Neural crest cell (in vitro differentiated cells): Measurements from ENCODE around the gene CTDSP1. TPM values are rescaled to one million over a fixed set of nuclear protein-coding genes. Genes with fewer than 3 reads are reported as not detected.

Source experiments
- DNase-seq: peaks from one replicate; pipeline ENCODE4 v3.0.0; 2021; ENCODE audit warnings: low read depth, mixed read lengths, low spot score
- H3K27ac Mint-ChIP-seq: one replicate; pipeline ENCODE4 v1.8.0; 2021; ENCODE audit warnings: mild to moderate bottlenecking, mixed read lengths; ENCODE audit not compliant: unreplicated experiment
- H3K27me3 Mint-ChIP-seq: 2 replicates; pipeline ENCODE4 v1.8.0; 2021; ENCODE audit warnings: low read depth, mild to moderate bottlenecking, mixed read lengths
- H3K36me3 Mint-ChIP-seq: 2 replicates; pipeline ENCODE4 v1.8.0; 2021; ENCODE audit warnings: low read depth, mild to moderate bottlenecking, mixed read lengths
- H3K4me1 Mint-ChIP-seq: 2 replicates; pipeline ENCODE4 v1.8.0; 2021; ENCODE audit warnings: mixed read lengths
- H3K4me3 Mint-ChIP-seq: one replicate; pipeline ENCODE4 v1.8.0; 2021; ENCODE audit warnings: mild to moderate bottlenecking, mixed read lengths
- H3K9me3 Mint-ChIP-seq: 2 replicates; pipeline ENCODE4 v1.8.0; 2021; ENCODE audit warnings: mixed read lengths
- CTCF ChIP-seq: fragments of 200-600 bp; sonication (generic); conservative IDR thresholded peaks from 2 replicates; pipeline ENCODE4 v1.5.0; 2021; ENCODE audit warnings: antibody characterized with exemption, mild to moderate bottlenecking
- long read RNA-seq: library from polyadenylated mRNA; unstranded; transcript quantifications from one replicate; pipeline ENCODE4 v2.0.0, GENCODE V29; 2020
- total RNA-seq: library from RNA; stranded (reverse); gene quantifications from 2 replicates; pipeline ENCODE4 v1.2.1, GENCODE V29; 2021

Gene CTDSP1
- 46.4 TPM in 2 replicates for total RNA-seq
- long read RNA-seq: 0 reads

- Mint-ChIP-seq H3K27me3 (peaks cover 36% of the 10 kb centered on the region), H3K4me3 (peak within 1 kb of the TSS; percentile 94), H3K9me3 (no peaks in the 10 kb centered on the region), H3K27ac (peak within 1 kb of the TSS; percentile 89), H3K4me1 (peaks cover 28% of the 10 kb centered on the region), H3K36me3 (no peaks in the 10 kb centered on the region)
- peak; percentile 93 for DNase-seq
- TF ChIP-seq CTCF: no peak
Measured at GRCh38 chr2:218399391-218400166, at the start of gene CTDSP1. TSS of gene CTDSP1 (plus strand) at chr2:218399868. CDS start at chr2:218400091, 223 bp downstream.

GRCh38 chr2:218354045-218354444 lies 45.6 kb upstream of the CTDSP1 start:
- peaks cover 2% of the 10 kb centered on the region for H3K27me3 Mint-ChIP-seq
- no peak overlapping the region for H3K27ac Mint-ChIP-seq
- H3K36me3 Mint-ChIP-seq: peaks cover 5% of the 10 kb centered on the region
- no peak for DNase-seq
- peaks cover 5% of the 10 kb centered on the region for H3K9me3 Mint-ChIP-seq
- no peak overlapping the region for H3K4me3 Mint-ChIP-seq
- H3K4me1 Mint-ChIP-seq: peaks cover 11% of the 10 kb centered on the region
- TF ChIP-seq CTCF: no peak

- H3K4me3 Mint-ChIP-seq: no peak overlapping the region
Measured at GRCh38 chr2:218354850-218355443, 44.7 kb upstream of the CTDSP1 start.

GRCh38 chr2:218357236-218358177 lies 42.2 kb upstream of the CTDSP1 start:
- Mint-ChIP-seq H3K9me3 (no peaks in the 10 kb centered on the region), H3K4me1 (peaks cover 18% of the 10 kb centered on the region), H3K36me3 (no peaks in the 10 kb centered on the region), H3K27ac (no peak overlapping the region), H3K4me3 (peak overlapping the region; percentile 19), H3K27me3 (no peaks in the 10 kb centered on the region)
- no peak for DNase-seq
- TF ChIP-seq CTCF: no peak

More at GRCh38 chr2:218354850-218355443, 44.7 kb upstream of the CTDSP1 start:
- TF ChIP-seq CTCF: no peak
- Mint-ChIP-seq H3K9me3 (peaks cover 3% of the 10 kb centered on the region), H3K27ac (no peak overlapping the region), H3K27me3 (peaks cover 2% of the 10 kb centered on the region), H3K36me3 (peaks cover 3% of the 10 kb centered on the region), H3K4me1 (peaks cover 11% of the 10 kb centered on the region)
- DNase-seq: no peak

- Mint-ChIP-seq H3K4me1 (peaks cover 18% of the 10 kb centered on the region), H3K9me3 (no peaks in the 10 kb centered on the region), H3K4me3 (no peak overlapping the region), H3K36me3 (no peaks in the 10 kb centered on the region), H3K27ac (no peak overlapping the region), H3K27me3 (no peaks in the 10 kb centered on the region)
- TF ChIP-seq CTCF: no peak
- no peak for DNase-seq
Measured at GRCh38 chr2:218360453-218360852, 39.2 kb upstream of the CTDSP1 start.
